Mesenchymal stem cell (in vitro differentiated cells and primary cell): ENCODE results near the gene RAP1GDS1.

Source experiments
- DNase-seq: peaks from one replicate; pipeline ENCODE4 v3.0.0-alpha.2; 2013
- H2AFZ ChIP-seq: one replicate; pipeline ENCODE4 v1.6.1; 2013; ENCODE audit warnings: low read depth, mild to moderate bottlenecking, control low read depth, inconsistent platforms, low read length, moderate library complexity
- H2AK5ac ChIP-seq: 2 replicates; pipeline ENCODE4 v1.6.1; 2013; ENCODE audit warnings: low read length, moderate library complexity, mild to moderate bottlenecking, inconsistent platforms; ENCODE audit not compliant: severe bottlenecking
- H2BK120ac ChIP-seq: one replicate; pipeline ENCODE4 v1.6.1; 2013; ENCODE audit warnings: low read depth, mild to moderate bottlenecking, inconsistent platforms, low read length, moderate library complexity
- H2BK12ac ChIP-seq, 2 experiments: one replicate each; pipeline ENCODE4 v1.6.1; 2013; ENCODE audit warnings: inconsistent platforms in 2 of 2, low read length in 2 of 2, mild to moderate bottlenecking in 2 of 2, moderate library complexity in 2 of 2, control low read depth in 1 of 2
- H2BK15ac ChIP-seq: one replicate; pipeline ENCODE4 v1.6.1; 2013; ENCODE audit warnings: mild to moderate bottlenecking, low read depth, inconsistent platforms; ENCODE audit not compliant: poor library complexity, severe bottlenecking
- H2BK5ac ChIP-seq: 2 replicates; pipeline ENCODE4 v1.6.1; 2013; ENCODE audit warnings: low read depth, mild to moderate bottlenecking, low read length, control low read depth, inconsistent platforms; ENCODE audit not compliant: poor library complexity, severe bottlenecking
- H3K14ac ChIP-seq, 2 experiments: one replicate each; pipeline ENCODE4 v1.6.1; 2013; ENCODE audit warnings: inconsistent platforms in 2 of 2, low read length in 2 of 2, control low read depth in 1 of 2, mild to moderate bottlenecking in 1 of 2, moderate library complexity in 1 of 2
- H3K18ac ChIP-seq, 2 experiments: one replicate each; pipeline ENCODE4 v1.6.1; 2013; ENCODE audit warnings: inconsistent platforms in 2 of 2, low read length in 2 of 2, control low read depth in 1 of 2, low read depth in 1 of 2, mild to moderate bottlenecking in 1 of 2
- H3K23ac ChIP-seq, 2 experiments: one replicate each; pipeline ENCODE4 v1.6.1; 2013; ENCODE audit warnings: inconsistent platforms in 2 of 2, low read length in 2 of 2, mild to moderate bottlenecking in 2 of 2, moderate library complexity in 2 of 2, control low read depth in 1 of 2
- H3K27ac ChIP-seq: 2 replicates; pipeline ENCODE4 v1.5.1; 2013; ENCODE audit warnings: mild to moderate bottlenecking, moderate library complexity, low read length, control low read depth, inconsistent platforms; ENCODE audit not compliant: poor library complexity, severe bottlenecking
- H3K27me3 ChIP-seq, 2 experiments: 2 replicates each; pipeline versions ENCODE4 v1.6.1 to v1.7.0; 2013; ENCODE audit warnings: low read length in 2 of 2, mild to moderate bottlenecking in 2 of 2, moderate library complexity in 2 of 2, control low read depth in 1 of 2, inconsistent platforms in 1 of 2; ENCODE audit not compliant: control insufficient read depth in 1 of 2, insufficient read depth in 1 of 2
- H3K36me3 ChIP-seq, 2 experiments: 2 replicates each; pipeline versions ENCODE4 v1.6.1 to v1.7.0; 2013; ENCODE audit warnings: low read length in 2 of 2, control low read depth in 1 of 2, inconsistent platforms in 1 of 2, low read depth in 1 of 2, mild to moderate bottlenecking in 1 of 2; ENCODE audit not compliant: insufficient read depth in 2 of 2, control insufficient read depth in 1 of 2
- H3K4ac ChIP-seq, 2 experiments: one replicate each; pipeline ENCODE4 v1.6.1; 2013; ENCODE audit warnings: inconsistent platforms in 2 of 2, low read length in 2 of 2, mild to moderate bottlenecking in 2 of 2, moderate library complexity in 2 of 2, control low read depth in 1 of 2, low read depth in 1 of 2
- H3K4me1 ChIP-seq: 2 replicates; pipeline ENCODE4 v1.6.1; 2013; ENCODE audit warnings: low read depth, low read length, control low read depth; ENCODE audit not compliant: control insufficient read depth, insufficient read depth
- H3K4me2 ChIP-seq: 2 replicates; pipeline ENCODE4 v1.6.1; 2013; ENCODE audit warnings: low read length, mild to moderate bottlenecking, inconsistent platforms; ENCODE audit not compliant: poor library complexity, severe bottlenecking
- H3K4me3 ChIP-seq, 2 experiments: 2 replicates each; pipeline versions ENCODE4 v1.5.1 to v1.7.0; 2013; ENCODE audit warnings: low read length in 2 of 2, mild to moderate bottlenecking in 2 of 2, control low read depth in 1 of 2, low read depth in 1 of 2; ENCODE audit not compliant: insufficient read depth in 1 of 2
- H3K79me1 ChIP-seq: replicated peaks from 2 replicates; pipeline ENCODE4 v1.6.1; 2013; ENCODE audit warnings: mild to moderate bottlenecking, control low read depth, low read length, inconsistent platforms; ENCODE audit not compliant: poor library complexity, severe bottlenecking
- H3K9ac ChIP-seq: 2 replicates; pipeline ENCODE4 v1.7.0; 2013; ENCODE audit warnings: mild to moderate bottlenecking, low read length, moderate library complexity
- H3K9me3 ChIP-seq: 2 replicates; pipeline ENCODE4 v1.7.0; 2013; ENCODE audit warnings: mild to moderate bottlenecking, low read length; ENCODE audit not compliant: control insufficient read depth
- H4K8ac ChIP-seq: one replicate; pipeline ENCODE4 v1.6.1; 2013; ENCODE audit warnings: inconsistent platforms, mild to moderate bottlenecking, low read length, moderate library complexity
- H4K91ac ChIP-seq: one replicate; pipeline ENCODE4 v1.6.1; 2013; ENCODE audit warnings: mild to moderate bottlenecking, low read length, inconsistent platforms
- whole genome bisulfite sequencing: methylation state at CpG from one replicate; pipeline ENCODE4 v1.1.7; 2013; ENCODE audit warnings: mixed read lengths; 5-methylcytosine and 5-hydroxymethylcytosine counted together

RAP1GDS1 gene

GRCh38 chr4:98446499-98447375 lies 185.6 kb downstream of the RAP1GDS1 start:
- 90% methylated on average over 8 of the region's 10 CpGs for WGBS
- H4K8ac ChIP-seq = no peak overlapping the region
- DNase-seq = peak; percentile 64

GRCh38 chr4:98447648-98448047 lies 186.5 kb downstream of the RAP1GDS1 start:
- H3K9ac ChIP-seq = no peak overlapping the region
- H3K4me3 ChIP-seq = no peak overlapping the region

More at GRCh38 chr4:98446499-98447375, 185.6 kb downstream of the RAP1GDS1 start:
- no peak overlapping the region for H2AFZ ChIP-seq
- peaks cover 1% of the 10 kb centered on the region for H3K79me1 ChIP-seq
- H3K27ac ChIP-seq = peak overlapping the region; percentile 39
- no peak overlapping the region for H3K9ac ChIP-seq
- H3K36me3 ChIP-seq = peaks cover 0 to 29% of the 10 kb centered on the region in 2 experiments
- no peak overlapping the region for H2BK5ac ChIP-seq
- H4K91ac ChIP-seq = no peak overlapping the region
- no peak overlapping the region for H2BK120ac ChIP-seq
- no peak overlapping the region for H2BK15ac ChIP-seq
- H3K14ac ChIP-seq = no peak overlapping the region
- H3K23ac ChIP-seq = no peak overlapping the region
- no peak overlapping the region for H2AK5ac ChIP-seq
- H3K4me3 ChIP-seq = no peak overlapping the region
- no peak overlapping the region for H3K4me2 ChIP-seq
- H3K9me3 ChIP-seq = no peaks in the 10 kb centered on the region
- no peaks in the 10 kb centered on the region for H3K27me3 ChIP-seq
- no peak overlapping the region for H3K18ac ChIP-seq
- no peak overlapping the region for H3K4ac ChIP-seq
- peaks cover 6% of the 10 kb centered on the region for H3K4me1 ChIP-seq
- H2BK12ac ChIP-seq = no peak overlapping the region

GRCh38 chr4:98448908-98449307 lies 187.7 kb downstream of the RAP1GDS1 start:
- no peak overlapping the region for H3K14ac ChIP-seq
- peaks cover 1% of the 10 kb centered on the region for H3K79me1 ChIP-seq
- H3K23ac ChIP-seq = no peak overlapping the region
- peaks cover 0 to 7% of the 10 kb centered on the region in 2 experiments for H3K36me3 ChIP-seq
- no peak overlapping the region for H2BK5ac ChIP-seq
- no peak overlapping the region for H3K4me2 ChIP-seq
- H3K18ac ChIP-seq = no peak overlapping the region
- no peak overlapping the region for H2BK15ac ChIP-seq
- no peaks in the 10 kb centered on the region for H3K27me3 ChIP-seq
- no peak overlapping the region for H3K4me3 ChIP-seq
- H2BK12ac ChIP-seq = no peak overlapping the region
- H4K91ac ChIP-seq = no peak overlapping the region
- no peak overlapping the region for H3K9ac ChIP-seq
- no peak overlapping the region for H3K4ac ChIP-seq
- peaks cover 8% of the 10 kb centered on the region for H3K9me3 ChIP-seq
- peak overlapping the region; percentile 16 for H4K8ac ChIP-seq
- no peak overlapping the region for H2BK120ac ChIP-seq
- H3K4me1 ChIP-seq = peaks cover 6% of the 10 kb centered on the region
- H2AFZ ChIP-seq = no peak overlapping the region
- H2AK5ac ChIP-seq = no peak overlapping the region
- no peak overlapping the region for H3K27ac ChIP-seq
- no peak for DNase-seq

More at GRCh38 chr4:98447648-98448047, 186.5 kb downstream of the RAP1GDS1 start:
- Histone ChIP-seq H3K23ac (no peak overlapping the region), H3K79me1 (peaks cover 1% of the 10 kb centered on the region), H3K27me3 (no peaks in the 10 kb centered on the region), H3K14ac (no peak overlapping the region), H2BK120ac (no peak overlapping the region), H4K91ac (no peak overlapping the region), H3K27ac (peak overlapping the region; percentile 13), H3K9me3 (peaks cover 3% of the 10 kb centered on the region), H3K4me2 (no peak overlapping the region), H3K18ac (no peak overlapping the region), H2BK5ac (no peak overlapping the region), H2AK5ac (peak overlapping the region; percentile 17), H3K36me3 (peaks cover 0 to 19% of the 10 kb centered on the region in 2 experiments), H3K4ac (no peak overlapping the region), H2BK12ac (no peak overlapping the region), H3K4me1 (peaks cover 6% of the 10 kb centered on the region), H2AFZ (no peak overlapping the region), H4K8ac (no peak overlapping the region), H2BK15ac (no peak overlapping the region)
- 93% methylated on average over 4 of the region's 5 CpGs for WGBS
- no peak for DNase-seq

GRCh38 chr4:98452091-98452490 lies 190.9 kb downstream of the RAP1GDS1 start:
- Histone ChIP-seq H3K9me3 (peaks cover 8% of the 10 kb centered on the region), H3K4me1 (peaks cover 5% of the 10 kb centered on the region), H3K4ac (no peak overlapping the region), H2AFZ (no peak overlapping the region), H2BK5ac (no peak overlapping the region), H3K23ac (no peak overlapping the region), H3K9ac (no peak overlapping the region), H3K14ac (no peak overlapping the region), H2AK5ac (no peak overlapping the region), H3K18ac (no peak overlapping the region), H3K4me2 (no peak overlapping the region), H2BK120ac (no peak overlapping the region), H2BK12ac (no peak overlapping the region), H3K27ac (no peak overlapping the region), H4K91ac (no peak overlapping the region), H3K4me3 (no peak overlapping the region), H2BK15ac (no peak overlapping the region), H4K8ac (no peak overlapping the region), H3K79me1 (no peaks in the 10 kb centered on the region), H3K36me3 (no peaks in the 10 kb centered on the region), H3K27me3 (no peaks in the 10 kb centered on the region)
- 82% methylated on average over 3 of the region's 3 CpGs for WGBS
- no peak for DNase-seq
